Germinal center (tissue), 1 donor: ENCODE measurements around the gene CALML5.

Experiments used
- DNase-seq: peaks from one replicate; pipeline ENCODE4 v3.0.0; 2012; ENCODE audit warnings: mixed read lengths, low spot score

Gene CALML5

GRCh38 chr10:5533098-5533731 is 33.8 kb upstream of the CALML5 start:
- DNase-seq, result no peak

DNA sequence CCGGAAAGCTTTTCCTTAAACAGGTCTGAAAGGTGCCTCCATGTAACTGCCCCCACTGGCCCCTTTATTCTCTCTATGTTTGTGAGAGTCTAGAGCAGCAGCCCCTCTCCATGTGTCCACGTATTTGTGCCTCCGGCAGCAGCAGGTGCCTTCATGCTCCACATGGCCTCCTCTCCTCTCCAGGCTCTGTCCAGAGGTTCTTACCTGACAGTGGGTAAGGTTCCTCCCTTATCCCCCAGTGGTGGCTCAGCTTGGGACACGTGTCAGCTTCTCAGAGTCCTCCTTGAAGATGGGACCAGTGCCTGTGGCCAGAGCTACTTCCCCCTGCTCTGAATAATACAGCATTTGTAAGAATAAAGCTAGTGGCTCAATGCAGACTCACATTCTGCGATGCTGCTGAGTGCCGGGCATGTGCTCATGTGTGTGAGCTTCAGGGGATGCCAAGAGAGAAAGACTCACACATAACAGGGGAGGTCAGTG is 33.3 kb upstream of the CALML5 start:
- DNase-seq, result no peak

GRCh38 chr10:5532307-5532605 is 32.9 kb upstream of the CALML5 start:
- no peak for DNase-seq

GRCh38 chr10:5531558-5532306 is 32.4 kb upstream of the CALML5 start:
- DNase-seq, result no peak

GRCh38 chr10:5530846-5531557 is 31.6 kb upstream of the CALML5 start:
- DNase-seq, result no peak

GRCh38 chr10:5530412-5530806 is 31.0 kb upstream of the CALML5 start:
- no peak for DNase-seq

- DNase-seq, result no peak
These were observed 30.5 kb upstream of the CALML5 start for GRCh38 chr10:5529702-5530411.

DNA sequence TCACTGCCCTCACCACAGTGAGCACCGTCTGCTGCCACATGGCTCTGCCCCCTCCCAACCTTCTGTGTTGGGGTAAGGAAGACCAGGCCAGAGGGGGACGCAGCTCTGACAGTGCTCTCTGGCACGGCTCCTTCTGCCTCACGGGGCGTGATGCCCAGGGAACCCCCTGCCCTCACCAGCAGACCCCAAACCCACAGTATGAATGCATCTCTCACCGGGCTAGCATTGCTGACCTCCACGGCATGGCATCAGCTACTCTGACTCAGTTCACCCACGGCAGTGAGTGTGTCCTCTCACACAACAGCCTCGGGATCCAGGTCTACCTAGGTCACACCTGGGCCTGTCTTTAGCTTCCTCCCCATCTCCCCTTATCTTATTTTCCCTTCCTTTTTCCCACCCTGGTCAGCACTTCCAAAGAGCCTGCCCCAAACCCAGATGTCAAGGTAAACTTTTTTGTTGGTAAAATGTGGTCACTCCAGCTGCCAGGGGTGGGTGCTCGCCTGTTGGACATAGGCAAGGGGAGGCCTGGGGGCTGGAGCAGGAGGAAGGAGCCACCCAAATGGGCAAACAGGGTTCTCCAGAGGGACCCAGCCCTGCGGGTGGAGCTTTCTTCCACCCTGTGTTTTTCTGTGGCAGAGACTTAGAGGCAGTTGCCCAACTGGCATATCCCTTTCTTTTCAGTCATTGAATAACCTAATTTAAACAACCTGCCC is 29.8 kb upstream of the CALML5 start:
- DNase-seq, result no peak

DNA sequence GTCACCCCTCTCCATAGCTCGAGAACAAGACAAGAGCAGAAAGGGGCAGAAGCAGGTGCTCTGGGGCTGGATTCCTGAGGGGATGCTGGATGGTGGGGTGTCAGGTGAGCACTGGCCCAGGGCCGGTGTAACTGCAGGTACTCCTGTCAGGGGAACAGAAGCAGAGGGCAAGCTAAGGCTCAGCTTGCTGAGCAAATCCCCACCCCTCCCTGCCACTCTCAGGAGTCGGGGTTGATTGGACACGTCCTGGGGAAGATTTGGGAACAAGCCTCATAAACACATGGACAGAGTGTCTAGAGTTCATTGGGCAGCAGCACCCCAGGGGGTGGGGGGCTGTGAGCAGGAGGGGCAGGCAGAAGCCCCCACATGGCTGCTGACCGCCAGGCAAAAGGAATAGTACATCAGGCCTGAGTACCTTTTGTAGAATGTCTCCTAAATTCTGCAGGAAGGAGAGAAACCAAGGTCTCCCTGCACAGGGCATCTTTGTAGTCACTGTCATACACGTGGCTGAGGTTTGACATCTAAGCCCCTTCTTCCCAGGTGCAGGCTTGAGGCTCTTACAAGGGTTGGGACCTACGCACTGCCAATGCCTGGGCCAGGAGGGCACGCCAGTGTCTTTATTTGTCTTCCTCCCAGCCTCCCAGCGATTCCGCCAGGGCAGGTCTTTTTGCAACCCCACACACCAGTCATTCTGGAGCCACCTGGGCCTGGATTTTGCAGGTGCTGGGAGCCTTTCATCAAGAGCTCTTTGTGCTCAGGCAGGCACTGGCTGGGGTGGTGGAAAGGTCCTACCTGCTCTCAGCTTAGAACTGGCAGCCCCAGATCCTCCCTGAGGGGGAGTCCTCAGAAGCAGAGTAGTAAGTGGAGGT is 28.2 kb upstream of the CALML5 start:
- no peak for DNase-seq

DNA sequence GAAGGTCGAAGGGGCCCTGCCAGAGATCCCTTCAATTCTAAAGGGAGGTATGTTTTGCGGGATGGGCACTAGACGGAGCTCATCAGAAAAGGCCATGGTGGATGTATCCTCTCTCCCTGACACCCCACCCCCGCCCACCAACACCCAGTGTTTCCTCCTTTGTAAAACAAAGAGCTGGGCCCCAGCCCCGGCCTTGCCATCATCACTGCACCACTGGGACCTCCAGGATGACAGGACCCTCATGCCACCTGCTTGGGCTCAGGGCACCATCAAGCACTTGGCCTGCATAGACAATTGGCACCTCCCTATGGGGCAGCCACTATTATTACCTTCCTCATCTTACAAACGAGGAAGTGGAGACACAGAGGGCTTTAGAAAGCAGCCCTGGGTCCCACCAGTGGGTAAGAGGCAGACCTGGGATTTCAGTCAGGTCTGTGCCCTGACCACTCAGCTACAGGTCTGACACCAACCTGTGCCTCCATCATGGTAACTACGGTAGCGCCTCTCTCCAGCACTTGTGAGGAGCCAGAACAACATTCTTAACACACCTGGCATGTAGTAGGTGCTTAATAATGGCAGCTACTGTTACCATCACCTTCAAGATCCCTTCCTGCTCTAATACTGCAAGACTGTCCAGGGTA is 27.4 kb upstream of the CALML5 start:
- no peak for DNase-seq

- no peak for DNase-seq
These were observed 26.4 kb upstream of the CALML5 start for GRCh38 chr10:5525561-5526341.

GRCh38 chr10:5524641-5525560 is 25.5 kb upstream of the CALML5 start, which contains the start of gene CALML3:
Gene CALML3 (plus strand): TSS chr10:5524961. CDS start chr10:5525086, 125 bp downstream.
- DNase-seq, result no peak

DNA sequence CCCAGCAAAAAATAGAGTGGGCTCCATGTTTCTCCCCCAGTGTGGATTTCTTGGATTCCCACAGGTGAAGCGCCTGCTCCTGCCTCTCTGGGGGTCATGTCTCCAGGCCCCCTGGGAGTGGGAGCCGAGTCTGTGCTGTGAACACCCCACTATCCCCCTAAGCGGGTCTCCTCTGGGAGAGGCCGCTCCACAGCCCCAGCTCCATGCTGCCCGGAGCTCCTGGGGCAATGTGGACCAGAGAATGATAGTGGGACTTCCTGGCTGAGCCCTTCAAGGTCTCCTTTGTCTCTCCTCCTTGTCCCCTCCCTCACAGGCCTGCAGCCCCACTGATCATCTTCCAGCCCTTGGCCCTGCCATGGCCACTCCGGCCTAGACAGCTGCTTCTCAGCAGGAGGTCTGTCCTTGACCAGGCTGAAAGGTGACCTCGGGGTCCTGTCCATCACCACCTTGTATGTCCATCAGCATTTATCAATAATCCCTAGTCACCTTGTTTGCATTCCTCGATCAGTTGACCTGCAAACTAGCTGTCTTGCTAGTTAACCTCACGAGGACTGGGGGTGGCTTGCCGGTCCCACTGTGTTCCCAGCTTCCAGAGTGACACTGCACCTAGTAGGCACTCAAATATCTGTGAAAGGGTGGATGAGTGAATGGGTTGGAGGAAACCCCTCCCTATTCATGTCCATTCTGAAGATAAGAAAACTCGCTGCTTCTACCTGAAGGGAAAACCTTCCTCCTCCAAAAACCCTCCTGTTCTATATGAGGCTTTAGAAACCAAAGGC is 24.6 kb upstream of the CALML5 start:
- no peak for DNase-seq

GRCh38 chr10:5522913-5523560 is 23.7 kb upstream of the CALML5 start:
- no peak for DNase-seq

GRCh38 chr10:5519054-5519453 is 19.7 kb upstream of the CALML5 start:
- no peak for DNase-seq

DNA sequence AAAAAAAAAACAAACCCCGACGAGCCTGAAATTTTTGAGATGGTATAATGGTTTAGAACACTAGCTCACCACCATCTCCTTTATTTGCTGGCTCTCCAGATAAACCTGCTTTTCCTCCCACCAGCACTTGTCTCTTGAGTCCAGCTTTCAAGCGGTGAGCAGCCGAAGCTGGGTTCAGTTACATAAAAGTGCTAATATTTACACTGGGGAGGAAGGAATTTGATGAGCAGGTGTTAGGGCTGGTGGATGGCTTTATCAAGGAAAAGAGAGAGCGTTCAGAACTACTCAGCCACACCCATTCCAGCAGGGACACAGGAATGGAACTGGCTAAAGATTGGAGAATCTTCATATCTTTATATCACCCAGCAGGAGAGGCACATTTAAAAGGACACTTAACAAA is 18.8 kb upstream of the CALML5 start:
- no peak for DNase-seq

DNA sequence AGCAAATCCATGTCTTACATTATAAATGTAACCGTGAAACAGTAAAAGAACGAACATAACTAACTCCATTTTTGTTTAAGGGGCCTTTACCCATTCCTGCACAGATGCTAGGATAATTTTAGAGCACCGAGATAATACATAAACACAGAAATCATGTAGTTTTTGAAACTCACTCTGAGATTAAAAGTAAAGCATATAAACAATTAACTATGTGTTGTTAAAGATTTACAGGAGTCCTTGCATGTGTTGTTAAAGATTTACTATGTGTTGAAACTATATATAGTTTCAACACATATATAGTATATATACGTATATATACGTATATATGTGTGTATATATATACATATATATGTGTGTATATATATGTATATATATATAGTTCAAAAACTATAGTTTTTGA is 18.2 kb upstream of the CALML5 start:
- no peak for DNase-seq
